Mesothelial cell of epicardium (in vitro differentiated cells): Measurements from ENCODE around the gene DHX32. TPM values are rescaled to one million over a fixed set of nuclear protein-coding genes. Genes with fewer than 3 reads are reported as not detected.

Experiments used
- DNase-seq, 2 experiments: peaks; one replicate each; pipeline ENCODE4 v3.0.0; 2021; ENCODE audit warnings: low spot score in 2 of 2; ENCODE audit not compliant: unreplicated experiment in 2 of 2
- H3K27ac Mint-ChIP-seq: 2 replicates; pipeline ENCODE4 v1.8.0; 2021; ENCODE audit warnings: mixed read lengths
- H3K27me3 Mint-ChIP-seq: 2 replicates; pipeline ENCODE4 v1.8.0; 2021; ENCODE audit warnings: low read depth, mixed read lengths
- H3K36me3 Mint-ChIP-seq: 2 replicates; pipeline ENCODE4 v1.8.0; 2021; ENCODE audit warnings: mixed read lengths
- H3K4me1 Mint-ChIP-seq: 2 replicates; pipeline ENCODE4 v1.8.0; 2021; ENCODE audit warnings: mixed read lengths
- H3K4me3 Mint-ChIP-seq: 2 replicates; pipeline ENCODE4 v1.8.0; 2021; ENCODE audit warnings: mild to moderate bottlenecking, moderate library complexity, mixed read lengths
- H3K9me3 Mint-ChIP-seq: 2 replicates; pipeline ENCODE4 v1.8.0; 2021; ENCODE audit warnings: mixed read lengths
- CTCF ChIP-seq: fragments of 200-600 bp; sonication (generic); IDR thresholded peaks from one replicate; pipeline ENCODE4 v1.5.0; 2021; ENCODE audit warnings: antibody characterized with exemption; ENCODE audit not compliant: unreplicated experiment
- microRNA-seq: library from miRNA; unstranded; fragments of <30 nt; microRNA quantifications from one replicate; pipeline ENCODE4 v1.2.0, GENCODE V29; 2021; ENCODE audit warnings: inconsistent platforms, mixed read lengths
- total RNA-seq: library from RNA; stranded (reverse); gene quantifications from 3 replicates; pipeline ENCODE4 v1.2.1, GENCODE V29; 2021

Gene DHX32
- total RNA-seq, 1 donor from 2014 or later = 30.0 TPM

GRCh38 chr10:125797424-125797823 is 83.7 kb downstream of the DHX32 start:
- no peak for TF ChIP-seq CTCF
- H3K9me3 Mint-ChIP-seq = no peaks in the 10 kb centered on the region
- no peaks in the 10 kb centered on the region for H3K27me3 Mint-ChIP-seq
- DNase-seq = no peak
- H3K36me3 Mint-ChIP-seq = peaks cover 23% of the 10 kb centered on the region
- H3K4me1 Mint-ChIP-seq = no peaks in the 10 kb centered on the region
- H3K27ac Mint-ChIP-seq = no peak overlapping the region
- no peak overlapping the region for H3K4me3 Mint-ChIP-seq

GRCh38 chr10:125795637-125796190 is 85.4 kb downstream of the DHX32 start:
- H3K27ac Mint-ChIP-seq = no peak overlapping the region

GRCh38 chr10:125795128-125795527 is 86.0 kb downstream of the DHX32 start:
- peaks cover 26% of the 10 kb centered on the region for H3K36me3 Mint-ChIP-seq
- TF ChIP-seq CTCF = no peak
- DNase-seq = no peak
- H3K4me3 Mint-ChIP-seq = no peak overlapping the region
- H3K9me3 Mint-ChIP-seq = no peaks in the 10 kb centered on the region
- H3K27ac Mint-ChIP-seq = no peak overlapping the region
- no peaks in the 10 kb centered on the region for H3K27me3 Mint-ChIP-seq
- no peaks in the 10 kb centered on the region for H3K4me1 Mint-ChIP-seq

More at GRCh38 chr10:125795637-125796190, 85.4 kb downstream of the DHX32 start:
- H3K27me3 Mint-ChIP-seq = no peaks in the 10 kb centered on the region
- no peak for TF ChIP-seq CTCF
- H3K9me3 Mint-ChIP-seq = no peaks in the 10 kb centered on the region
- DNase-seq = no peak
- peaks cover 27% of the 10 kb centered on the region for H3K36me3 Mint-ChIP-seq
- no peaks in the 10 kb centered on the region for H3K4me1 Mint-ChIP-seq
- no peak overlapping the region for H3K4me3 Mint-ChIP-seq

GRCh38 chr10:125792342-125793300 is 88.5 kb downstream of the DHX32 start:
- no peaks in the 10 kb centered on the region for H3K9me3 Mint-ChIP-seq
- no peak overlapping the region for H3K27ac Mint-ChIP-seq
- H3K4me3 Mint-ChIP-seq = no peak overlapping the region
- peaks cover 26% of the 10 kb centered on the region for H3K36me3 Mint-ChIP-seq
- H3K4me1 Mint-ChIP-seq = no peaks in the 10 kb centered on the region
- TF ChIP-seq CTCF = no peak
- no peaks in the 10 kb centered on the region for H3K27me3 Mint-ChIP-seq
- DNase-seq = no peak

- no peak for TF ChIP-seq CTCF
- no peak overlapping the region for H3K4me3 Mint-ChIP-seq
- H3K27me3 Mint-ChIP-seq = no peaks in the 10 kb centered on the region
- peaks cover 4% of the 10 kb centered on the region for H3K4me1 Mint-ChIP-seq
- H3K27ac Mint-ChIP-seq = no peak overlapping the region
- H3K36me3 Mint-ChIP-seq = peaks cover 17% of the 10 kb centered on the region
- no peak for DNase-seq
- H3K9me3 Mint-ChIP-seq = no peaks in the 10 kb centered on the region
Measured at GRCh38 chr10:125788156-125789034, 92.7 kb downstream of the DHX32 start.

Small RNA genes lying within 50 kb of the gene (microRNA-seq; reads per million reads assigned to microRNA genes)
- gene MIR4484 = not detected

Other genes with a start within 250 kb of the DHX32 start
- not detected in 3 replicates for gene TEX36, start 198.1 kb downstream of the DHX32 start, total RNA-seq
- gene EDRF1, start 161.6 kb downstream of the DHX32 start, total RNA-seq = 45.9 to 49.7 TPM (median 48.0 TPM) in 3 replicates
- gene MMP21, start 105.5 kb downstream of the DHX32 start, total RNA-seq = 0.18 to 0.27 TPM (median 0.23 TPM) in 3 replicates
- 63.2 to 65.7 TPM (median 64.0 TPM) in 3 replicates for gene UROS, start 58.0 kb downstream of the DHX32 start, total RNA-seq
- 54.1 to 59.8 TPM (median 58.0 TPM) in 3 replicates for gene BCCIP, start 57.7 kb downstream of the DHX32 start, total RNA-seq
- 10.1 to 11.0 TPM (median 10.2 TPM) in 3 replicates for gene FANK1, start 15.3 kb upstream of the DHX32 start, total RNA-seq